ENCODE measurements around the gene TEX264.

TEX264 gene

GRCh38 chr3:51692980-51693395 is 21.9 kb downstream of the TEX264 start:
- H3K27ac ChIP-seq (replicated peaks; ENCODE audit: low read length): no peak overlapping the region
- no peak for DNase-seq (ENCODE audit: low spot score)
- H2BK15ac ChIP-seq (ENCODE audit: low read length): no peak overlapping the region
- H3K36me3 ChIP-seq (replicated peaks in 1 of 2; ENCODE audit: control insufficient read depth in 2 of 2, insufficient read depth in 2 of 2, low read length in 2 of 2): peaks cover 0 to 14% of the 10 kb centered on the region in 2 donors
- no peak overlapping the region for H3K14ac ChIP-seq (ENCODE audit: low read length)
- no peak overlapping the region for H2BK5ac ChIP-seq (ENCODE audit: low read length)
- H3K4me2 ChIP-seq (ENCODE audit: insufficient read depth, low read length, poor library complexity, severe bottlenecking): no peak overlapping the region
- no peak overlapping the region for H3K9ac ChIP-seq (ENCODE audit: low read depth, low read length, poor library complexity)
- H3K23ac ChIP-seq (ENCODE audit: low read depth, low read length, poor library complexity): no peak overlapping the region
- no peak overlapping the region for H2AFZ ChIP-seq (ENCODE audit: low read length)
- H3K4me3 ChIP-seq (ENCODE audit: low read length in 2 of 2): no peak overlapping the region
- no peak overlapping the region for H4K91ac ChIP-seq (ENCODE audit: low read depth, low read length, poor library complexity)
- H4K8ac ChIP-seq (ENCODE audit: low read depth, low read length): no peak overlapping the region
- H2BK12ac ChIP-seq (ENCODE audit: low read length): no peak overlapping the region
- WGBS, 2 donors (ENCODE audit: extremely low coverage in 2 of 2, insufficient read length in 2 of 2, insufficient replicate concordance in 1 of 2): no CpG with 5 or more reads among the region's 8 CpGs
- no peaks in the 10 kb centered on the region for H3K79me1 ChIP-seq (ENCODE audit: low read depth, low read length)
- no peak overlapping the region for H2BK120ac ChIP-seq (ENCODE audit: low read depth, low read length)
- H3K18ac ChIP-seq (ENCODE audit: low read length): peak overlapping the region; percentile 85
- no peak overlapping the region for H3K4ac ChIP-seq (ENCODE audit: low read length)
- peaks cover 0 to 6% of the 10 kb centered on the region in 2 donors for H3K4me1 ChIP-seq (ENCODE audit: control insufficient read depth in 2 of 2, insufficient read depth in 1 of 2, low read depth in 1 of 2, low read length in 2 of 2)
- no peaks in the 10 kb centered on the region for H3K27me3 ChIP-seq (ENCODE audit: control insufficient read depth in 3 of 3, insufficient read depth in 3 of 3, low read depth in 1 of 3, low read length in 3 of 3)
- peak overlapping the region; percentile 53 for H2AK5ac ChIP-seq (ENCODE audit: low read depth, low read length)
- H3K9me3 ChIP-seq (replicated peaks in 1 of 2; ENCODE audit: control insufficient read depth in 2 of 2, insufficient read depth in 1 of 2, low read depth in 1 of 2, low read length in 2 of 2): no peaks in the 10 kb centered on the region

- Histone ChIP-seq H2BK5ac (ENCODE audit: low read length) (no peak overlapping the region), H3K79me1 (ENCODE audit: low read depth, low read length) (no peaks in the 10 kb centered on the region), H3K4me2 (ENCODE audit: insufficient read depth, low read length, poor library complexity, severe bottlenecking) (no peak overlapping the region), H2AFZ (ENCODE audit: low read length) (no peak overlapping the region), H4K8ac (ENCODE audit: low read depth, low read length) (no peak overlapping the region), H3K14ac (ENCODE audit: low read length) (peak overlapping the region; percentile 31), H3K36me3 (replicated peaks in 1 of 2; ENCODE audit: control insufficient read depth in 2 of 2, insufficient read depth in 2 of 2, low read length in 2 of 2) (peaks cover 0 to 18% of the 10 kb centered on the region in 2 donors), H4K91ac (ENCODE audit: low read depth, low read length, poor library complexity) (no peak overlapping the region), H3K23ac (ENCODE audit: low read depth, low read length, poor library complexity) (peak overlapping the region; percentile 45), H3K4me3 (ENCODE audit: low read length in 2 of 2) (no peak overlapping the region), H3K18ac (ENCODE audit: low read length) (no peak overlapping the region), H3K4ac (ENCODE audit: low read length) (no peak overlapping the region), H3K9me3 (replicated peaks in 1 of 2; ENCODE audit: control insufficient read depth in 2 of 2, insufficient read depth in 1 of 2, low read depth in 1 of 2, low read length in 2 of 2) (no peaks in the 10 kb centered on the region), H3K27me3 (ENCODE audit: control insufficient read depth in 3 of 3, insufficient read depth in 3 of 3, low read depth in 1 of 3, low read length in 3 of 3) (no peaks in the 10 kb centered on the region), H2BK15ac (ENCODE audit: low read length) (no peak overlapping the region), H2AK5ac (ENCODE audit: low read depth, low read length) (no peak overlapping the region), H2BK120ac (ENCODE audit: low read depth, low read length) (no peak overlapping the region), H2BK12ac (ENCODE audit: low read length) (no peak overlapping the region), H3K4me1 (ENCODE audit: control insufficient read depth in 2 of 2, insufficient read depth in 1 of 2, low read depth in 1 of 2, low read length in 2 of 2) (peaks cover under 1% of the 10 kb centered on the region in 2 donors), H3K9ac (ENCODE audit: low read depth, low read length, poor library complexity) (no peak overlapping the region), H3K27ac (replicated peaks; ENCODE audit: low read length) (no peak overlapping the region)
- WGBS, 2 donors (ENCODE audit: extremely low coverage in 2 of 2, insufficient read length in 2 of 2, insufficient replicate concordance in 1 of 2): no CpG with 5 or more reads among the region's 10 CpGs
- no peak for DNase-seq (ENCODE audit: low spot score)
Observed at GRCh38 chr3:51696954-51697353, 25.9 kb downstream of the TEX264 start.

- H2AFZ ChIP-seq (ENCODE audit: low read length): no peak overlapping the region
- H3K36me3 ChIP-seq (replicated peaks in 1 of 2; ENCODE audit: control insufficient read depth in 2 of 2, insufficient read depth in 2 of 2, low read length in 2 of 2): peaks cover 0 to 12% of the 10 kb centered on the region in 2 donors
Observed at GRCh38 chr3:51698209-51698608, 27.2 kb downstream of the TEX264 start.

GRCh38 chr3:51700403-51700802 is 29.4 kb downstream of the TEX264 start:
- peaks cover 3% of the 10 kb centered on the region for H3K79me1 ChIP-seq (ENCODE audit: low read depth, low read length)
- no peak overlapping the region for H3K18ac ChIP-seq (ENCODE audit: low read length)
- peak overlapping the region; percentile 92 for H2AK5ac ChIP-seq (ENCODE audit: low read depth, low read length)
- no peak overlapping the region for H3K4me3 ChIP-seq (ENCODE audit: low read length in 2 of 2)
- H3K27ac ChIP-seq (replicated peaks; ENCODE audit: low read length): no peak overlapping the region
- H3K4me2 ChIP-seq (ENCODE audit: insufficient read depth, low read length, poor library complexity, severe bottlenecking): no peak overlapping the region
- H2BK120ac ChIP-seq (ENCODE audit: low read depth, low read length): no peak overlapping the region
- H2BK5ac ChIP-seq (ENCODE audit: low read length): peak overlapping the region; percentile 11
- H3K14ac ChIP-seq (ENCODE audit: low read length): no peak overlapping the region
- no peak for DNase-seq (ENCODE audit: low spot score)
- H2BK12ac ChIP-seq (ENCODE audit: low read length): no peak overlapping the region
- no peak overlapping the region for H3K23ac ChIP-seq (ENCODE audit: low read depth, low read length, poor library complexity)
- no peak overlapping the region for H2BK15ac ChIP-seq (ENCODE audit: low read length)
- peaks cover 0 to 12% of the 10 kb centered on the region in 2 donors for H3K36me3 ChIP-seq (replicated peaks in 1 of 2; ENCODE audit: control insufficient read depth in 2 of 2, insufficient read depth in 2 of 2, low read length in 2 of 2)
- no CpG with 5 or more reads among the region's 2 CpGs for WGBS, 2 donors (ENCODE audit: extremely low coverage in 2 of 2, insufficient read length in 2 of 2, insufficient replicate concordance in 1 of 2)
- no peaks in the 10 kb centered on the region for H3K27me3 ChIP-seq (ENCODE audit: control insufficient read depth in 3 of 3, insufficient read depth in 3 of 3, low read depth in 1 of 3, low read length in 3 of 3)
- no peak overlapping the region for H4K91ac ChIP-seq (ENCODE audit: low read depth, low read length, poor library complexity)
- no peak overlapping the region for H3K9ac ChIP-seq (ENCODE audit: low read depth, low read length, poor library complexity)
- no peak overlapping the region for H4K8ac ChIP-seq (ENCODE audit: low read depth, low read length)
- peaks cover 27% of the 10 kb centered on the region in 2 donors for H3K4me1 ChIP-seq (ENCODE audit: control insufficient read depth in 2 of 2, insufficient read depth in 1 of 2, low read depth in 1 of 2, low read length in 2 of 2)
- H3K4ac ChIP-seq (ENCODE audit: low read length): no peak overlapping the region
- H3K9me3 ChIP-seq (replicated peaks in 1 of 2; ENCODE audit: control insufficient read depth in 2 of 2, insufficient read depth in 1 of 2, low read depth in 1 of 2, low read length in 2 of 2): no peaks in the 10 kb centered on the region
- H2AFZ ChIP-seq (ENCODE audit: low read length): no peak overlapping the region

More at GRCh38 chr3:51698209-51698608, 27.2 kb downstream of the TEX264 start:
- no peaks in the 10 kb centered on the region for H3K79me1 ChIP-seq (ENCODE audit: low read depth, low read length)
- peaks cover 9 to 13% of the 10 kb centered on the region in 2 donors for H3K4me1 ChIP-seq (ENCODE audit: control insufficient read depth in 2 of 2, insufficient read depth in 1 of 2, low read depth in 1 of 2, low read length in 2 of 2)
- no peak overlapping the region for H3K4me3 ChIP-seq (ENCODE audit: low read length in 2 of 2)
- no peak overlapping the region for H2AK5ac ChIP-seq (ENCODE audit: low read depth, low read length)
- H3K23ac ChIP-seq (ENCODE audit: low read depth, low read length, poor library complexity): peak overlapping the region; percentile 10
- H3K4ac ChIP-seq (ENCODE audit: low read length): no peak overlapping the region
- no peak overlapping the region for H3K27ac ChIP-seq (replicated peaks; ENCODE audit: low read length)
- H2BK120ac ChIP-seq (ENCODE audit: low read depth, low read length): no peak overlapping the region
- H2BK15ac ChIP-seq (ENCODE audit: low read length): no peak overlapping the region
- H3K14ac ChIP-seq (ENCODE audit: low read length): no peak overlapping the region
- no peak overlapping the region for H3K4me2 ChIP-seq (ENCODE audit: insufficient read depth, low read length, poor library complexity, severe bottlenecking)
- DNase-seq (ENCODE audit: low spot score): no peak
- H3K18ac ChIP-seq (ENCODE audit: low read length): peak overlapping the region; percentile 16
- peak overlapping the region; percentile 5 for H2BK5ac ChIP-seq (ENCODE audit: low read length)
- H3K9me3 ChIP-seq (replicated peaks in 1 of 2; ENCODE audit: control insufficient read depth in 2 of 2, insufficient read depth in 1 of 2, low read depth in 1 of 2, low read length in 2 of 2): no peaks in the 10 kb centered on the region
- no peak overlapping the region for H2BK12ac ChIP-seq (ENCODE audit: low read length)
- no peak overlapping the region for H4K91ac ChIP-seq (ENCODE audit: low read depth, low read length, poor library complexity)
- WGBS, 2 donors (ENCODE audit: extremely low coverage in 2 of 2, insufficient read length in 2 of 2, insufficient replicate concordance in 1 of 2): no CpG with 5 or more reads among the region's 6 CpGs
- no peaks in the 10 kb centered on the region for H3K27me3 ChIP-seq (ENCODE audit: control insufficient read depth in 3 of 3, insufficient read depth in 3 of 3, low read depth in 1 of 3, low read length in 3 of 3)
- no peak overlapping the region for H3K9ac ChIP-seq (ENCODE audit: low read depth, low read length, poor library complexity)
- no peak overlapping the region for H4K8ac ChIP-seq (ENCODE audit: low read depth, low read length)
